Measurements from ENCODE around the gene ZNF74. TPM values are rescaled to one million over a fixed set of nuclear protein-coding genes. Genes with fewer than 3 reads are reported as not detected.
"Not testable (repeated sequence)": the region's sequence is repeated elsewhere in the genome, so short reads cannot be mapped to it uniquely, and the experiment has no call there.

Gene ZNF74
- total and polyA plus RNA-seq, 2 donors: 5.0 to 6.1 TPM

DNA sequence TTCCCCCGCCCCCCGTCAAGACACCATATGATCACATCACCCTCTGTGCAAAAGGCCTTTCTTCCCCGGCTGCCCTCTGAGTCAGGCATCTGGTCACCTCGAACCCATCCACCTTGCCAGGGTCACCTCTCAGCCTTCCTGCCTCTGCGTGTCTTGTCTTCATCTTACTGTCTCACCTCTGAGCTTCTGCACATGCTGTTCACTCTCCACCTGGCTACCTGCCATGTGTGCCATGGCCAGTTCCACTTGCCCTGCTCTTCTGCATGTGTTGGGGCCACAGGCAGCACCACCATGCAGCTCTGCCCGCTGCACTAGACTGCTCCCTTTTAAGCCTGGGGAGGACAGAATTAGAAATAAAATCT is 9.8 kb downstream of the ZNF74 start:
- Histone ChIP-seq H3K27ac (ENCODE audit: low read depth in 1 of 2, low read length in 1 of 2) (no peak overlapping the region), H3K9me3 (ENCODE audit: control insufficient read depth in 2 of 2, insufficient read depth in 1 of 2, low read length in 1 of 2) (no peaks in the 10 kb centered on the region), H3K4me3 (ENCODE audit: low read length in 2 of 2) (no peak overlapping the region), H3K36me3 (ENCODE audit: control insufficient read depth in 2 of 2, insufficient read depth in 2 of 2, low read length in 1 of 2) (peaks cover 17 to 31% of the 10 kb centered on the region in 2 donors), H3K4me1 (ENCODE audit: control insufficient read depth in 2 of 2, insufficient read depth in 2 of 2, low read length in 2 of 2) (no peaks in the 10 kb centered on the region), H3K27me3 (ENCODE audit: control insufficient read depth in 2 of 2, insufficient read depth in 1 of 2, low read length in 1 of 2) (no peaks in the 10 kb centered on the region)
- DNase-seq (ENCODE audit: low read depth in 6 of 9, low spot score in 9 of 9): no peak
- WGBS: 97% methylated on average over 6 of the region's 6 CpGs

- no peak for DNase-seq (ENCODE audit: low read depth in 6 of 9, low spot score in 9 of 9)
- 98% methylated on average over 18 of the region's 18 CpGs for WGBS
- H3K4me1 ChIP-seq (ENCODE audit: control insufficient read depth in 2 of 2, insufficient read depth in 2 of 2, low read length in 2 of 2): no peaks in the 10 kb centered on the region
- no peaks in the 10 kb centered on the region for H3K9me3 ChIP-seq (ENCODE audit: control insufficient read depth in 2 of 2, insufficient read depth in 1 of 2, low read length in 1 of 2)
- H3K36me3 ChIP-seq (ENCODE audit: control insufficient read depth in 2 of 2, insufficient read depth in 2 of 2, low read length in 1 of 2): peaks cover 17 to 31% of the 10 kb centered on the region in 2 donors
- H3K27ac ChIP-seq (ENCODE audit: low read depth in 1 of 2, low read length in 1 of 2): no peak overlapping the region
- H3K27me3 ChIP-seq (ENCODE audit: control insufficient read depth in 2 of 2, insufficient read depth in 1 of 2, low read length in 1 of 2): no peaks in the 10 kb centered on the region
- no peak overlapping the region for H3K4me3 ChIP-seq (ENCODE audit: low read length in 2 of 2)
These were observed 10.9 kb downstream of the ZNF74 start for GRCh38 chr22:20404881-20405280.

DNA sequence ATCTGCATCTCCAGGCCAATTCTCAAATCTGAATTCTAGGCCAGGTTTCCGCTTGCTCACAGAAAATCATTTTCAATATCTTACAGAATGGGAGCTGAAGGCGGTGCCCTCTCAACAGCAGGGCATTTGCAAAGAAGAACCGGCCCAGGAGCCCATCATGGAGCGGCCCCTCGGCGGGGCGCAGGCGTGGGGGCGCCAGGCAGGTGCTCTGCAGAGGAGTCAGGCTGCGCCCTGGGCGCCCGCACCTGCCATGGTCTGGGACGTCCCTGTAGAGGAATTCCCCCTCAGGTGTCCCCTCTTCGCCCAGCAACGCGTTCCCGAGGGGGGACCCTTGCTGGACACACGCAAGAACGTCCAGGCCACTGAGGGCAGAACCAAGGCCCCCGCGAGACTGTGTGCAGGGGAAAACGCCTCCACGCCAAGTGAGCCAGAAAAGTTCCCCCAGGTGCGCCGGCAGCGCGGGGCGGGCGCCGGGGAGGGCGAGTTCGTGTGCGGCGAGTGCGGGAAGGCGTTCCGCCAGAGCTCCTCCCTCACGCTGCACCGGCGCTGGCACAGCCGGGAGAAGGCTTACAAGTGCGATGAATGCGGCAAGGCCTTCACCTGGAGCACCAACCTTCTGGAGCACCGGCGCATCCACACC is 11.5 kb downstream of the ZNF74 start:
- no peaks in the 10 kb centered on the region for H3K4me1 ChIP-seq (ENCODE audit: control insufficient read depth in 2 of 2, insufficient read depth in 2 of 2, low read length in 2 of 2)
- 98% methylated on average over 45 of the region's 45 CpGs for WGBS

GRCh38 chr22:20405931-20406685 is 12.2 kb downstream of the ZNF74 start:
- H3K9me3 ChIP-seq (ENCODE audit: control insufficient read depth in 2 of 2, insufficient read depth in 1 of 2, low read length in 1 of 2): no peaks in the 10 kb centered on the region
- H3K4me3 ChIP-seq (ENCODE audit: low read length in 2 of 2): no peak overlapping the region
- H3K27ac ChIP-seq (ENCODE audit: low read depth in 1 of 2, low read length in 1 of 2): no peak overlapping the region
- no peak for DNase-seq (ENCODE audit: low read depth in 6 of 9, low spot score in 9 of 9)
- H3K4me1 ChIP-seq (ENCODE audit: control insufficient read depth in 2 of 2, insufficient read depth in 2 of 2, low read length in 2 of 2): no peaks in the 10 kb centered on the region
- no peaks in the 10 kb centered on the region for H3K27me3 ChIP-seq (ENCODE audit: control insufficient read depth in 2 of 2, insufficient read depth in 1 of 2, low read length in 1 of 2)
- peaks cover 11 to 26% of the 10 kb centered on the region in 2 donors for H3K36me3 ChIP-seq (ENCODE audit: control insufficient read depth in 2 of 2, insufficient read depth in 2 of 2, low read length in 1 of 2)
- WGBS: 97% methylated on average over 62 of the region's 62 CpGs

More for the DNA sequence above, 11.5 kb downstream of the ZNF74 start:
- no peaks in the 10 kb centered on the region for H3K27me3 ChIP-seq (ENCODE audit: control insufficient read depth in 2 of 2, insufficient read depth in 1 of 2, low read length in 1 of 2)
- no peak for DNase-seq (ENCODE audit: low read depth in 6 of 9, low spot score in 9 of 9)
- H3K27ac ChIP-seq (ENCODE audit: low read depth in 1 of 2, low read length in 1 of 2): no peak overlapping the region
- peaks cover 12 to 31% of the 10 kb centered on the region in 2 donors for H3K36me3 ChIP-seq (ENCODE audit: control insufficient read depth in 2 of 2, insufficient read depth in 2 of 2, low read length in 1 of 2)
- H3K9me3 ChIP-seq (ENCODE audit: control insufficient read depth in 2 of 2, insufficient read depth in 1 of 2, low read length in 1 of 2): no peaks in the 10 kb centered on the region
- H3K4me3 ChIP-seq (ENCODE audit: low read length in 2 of 2): no peak overlapping the region

- Histone ChIP-seq H3K4me3 (ENCODE audit: low read length in 2 of 2) (no peak overlapping the region), H3K27ac (ENCODE audit: low read depth in 1 of 2, low read length in 1 of 2) (no peak overlapping the region), H3K9me3 (ENCODE audit: control insufficient read depth in 2 of 2, insufficient read depth in 1 of 2, low read length in 1 of 2) (no peaks in the 10 kb centered on the region), H3K36me3 (ENCODE audit: control insufficient read depth in 2 of 2, insufficient read depth in 2 of 2, low read length in 1 of 2) (peaks cover 11 to 26% of the 10 kb centered on the region in 2 donors), H3K4me1 (ENCODE audit: control insufficient read depth in 2 of 2, insufficient read depth in 2 of 2, low read length in 2 of 2) (no peaks in the 10 kb centered on the region), H3K27me3 (ENCODE audit: control insufficient read depth in 2 of 2, insufficient read depth in 1 of 2, low read length in 1 of 2) (no peaks in the 10 kb centered on the region)
- 97% methylated on average over 13 of the region's 13 CpGs for WGBS
- DNase-seq (ENCODE audit: low read depth in 6 of 9, low spot score in 9 of 9): no peak
These were observed 12.9 kb downstream of the ZNF74 start for GRCh38 chr22:20406686-20407408.

DNA sequence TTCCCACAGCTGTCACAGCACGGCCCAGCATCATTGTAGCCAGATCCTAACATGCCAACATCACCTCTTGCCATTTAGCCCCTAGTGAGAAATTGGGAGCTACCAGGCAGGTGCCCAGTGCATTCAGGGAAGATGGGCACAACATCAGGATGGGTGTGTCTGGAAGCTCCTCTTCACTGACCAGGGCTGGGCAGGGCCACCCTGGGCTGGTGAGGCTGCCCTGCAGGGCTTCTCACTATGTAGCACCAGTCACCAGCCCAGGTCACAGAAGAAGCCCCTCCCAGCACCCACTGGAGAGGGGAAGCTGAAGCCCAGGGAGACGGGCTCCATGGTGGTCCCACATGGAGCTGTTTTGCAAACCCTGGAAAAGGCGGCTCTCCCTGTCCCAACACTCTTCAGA is 13.9 kb downstream of the ZNF74 start:
- WGBS: 95% methylated on average over 3 of the region's 3 CpGs
- Histone ChIP-seq H3K27me3 (ENCODE audit: control insufficient read depth in 2 of 2, insufficient read depth in 1 of 2, low read length in 1 of 2) (no peaks in the 10 kb centered on the region), H3K4me1 (ENCODE audit: control insufficient read depth in 2 of 2, insufficient read depth in 2 of 2, low read length in 2 of 2) (no peaks in the 10 kb centered on the region), H3K27ac (ENCODE audit: low read depth in 1 of 2, low read length in 1 of 2) (no peak overlapping the region), H3K36me3 (ENCODE audit: control insufficient read depth in 2 of 2, insufficient read depth in 2 of 2, low read length in 1 of 2) (peaks cover 11 to 26% of the 10 kb centered on the region in 2 donors), H3K4me3 (ENCODE audit: low read length in 2 of 2) (no peak overlapping the region), H3K9me3 (ENCODE audit: control insufficient read depth in 2 of 2, insufficient read depth in 1 of 2, low read length in 1 of 2) (no peaks in the 10 kb centered on the region)
- no peak for DNase-seq (ENCODE audit: low read depth in 6 of 9, low spot score in 9 of 9)

DNA sequence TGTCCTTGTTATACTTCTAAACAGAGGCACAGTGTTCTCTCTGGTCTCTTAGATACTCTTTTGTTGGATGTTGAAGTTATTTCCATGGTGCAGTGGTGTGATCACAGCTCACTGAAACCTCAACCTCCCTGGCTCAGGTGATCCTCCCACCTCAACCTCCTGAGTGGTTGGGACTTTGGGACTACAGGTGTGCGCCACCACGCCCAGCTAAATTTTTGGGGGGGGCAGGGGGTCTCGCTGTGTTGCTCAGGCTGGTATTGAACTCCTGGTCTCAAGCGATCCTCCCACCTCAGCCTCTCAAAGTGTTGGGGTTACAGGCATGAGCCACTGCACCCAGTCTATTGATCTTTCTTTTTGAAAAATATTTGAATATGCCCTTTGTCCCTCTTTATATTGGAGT is 14.9 kb downstream of the ZNF74 start:
- no peak for DNase-seq (ENCODE audit: low read depth in 6 of 9, low spot score in 9 of 9)
- 99% methylated on average over 4 of the region's 4 CpGs for WGBS

GRCh38 chr22:20409385-20409784 is 15.4 kb downstream of the ZNF74 start:
- DNase-seq (ENCODE audit: low read depth in 6 of 9, low spot score in 9 of 9); H3K9me3 ChIP-seq (ENCODE audit: control insufficient read depth in 2 of 2, insufficient read depth in 1 of 2, low read length in 1 of 2); H3K27me3 ChIP-seq (ENCODE audit: control insufficient read depth in 2 of 2, insufficient read depth in 1 of 2, low read length in 1 of 2); H3K27ac ChIP-seq (ENCODE audit: low read depth in 1 of 2, low read length in 1 of 2); H3K4me1 ChIP-seq (ENCODE audit: control insufficient read depth in 2 of 2, insufficient read depth in 2 of 2, low read length in 2 of 2); H3K4me3 ChIP-seq (ENCODE audit: low read length in 2 of 2): not testable (repeated sequence)
- peaks cover 11 to 21% of the 10 kb centered on the region in 2 donors for H3K36me3 ChIP-seq (ENCODE audit: control insufficient read depth in 2 of 2, insufficient read depth in 2 of 2, low read length in 1 of 2)
- 96% methylated on average over 3 of the region's 3 CpGs for WGBS

More for the DNA sequence above, 14.9 kb downstream of the ZNF74 start:
- H3K4me1 ChIP-seq (ENCODE audit: control insufficient read depth in 2 of 2, insufficient read depth in 2 of 2, low read length in 2 of 2): no peaks in the 10 kb centered on the region
- no peaks in the 10 kb centered on the region for H3K9me3 ChIP-seq (ENCODE audit: control insufficient read depth in 2 of 2, insufficient read depth in 1 of 2, low read length in 1 of 2)
- H3K27ac ChIP-seq (ENCODE audit: low read depth in 1 of 2, low read length in 1 of 2): no peak overlapping the region
- no peak overlapping the region for H3K4me3 ChIP-seq (ENCODE audit: low read length in 2 of 2)
- peaks cover 11 to 21% of the 10 kb centered on the region in 2 donors for H3K36me3 ChIP-seq (ENCODE audit: control insufficient read depth in 2 of 2, insufficient read depth in 2 of 2, low read length in 1 of 2)
- H3K27me3 ChIP-seq (ENCODE audit: control insufficient read depth in 2 of 2, insufficient read depth in 1 of 2, low read length in 1 of 2): no peaks in the 10 kb centered on the region
